Hepatocyte (in vitro differentiated cells): ENCODE data around the gene PEDS1. TPM values are rescaled to one million over a fixed set of nuclear protein-coding genes. Genes with fewer than 3 reads are reported as not detected.

ENCODE experiments used
- DNase-seq: peaks from one replicate; pipeline ENCODE4 v3.0.0-alpha.2; 2016; ENCODE audit warnings: low spot score
- H2AFZ ChIP-seq: fragments of 200-600 bp; sonication (generic); 2 replicates; pipeline ENCODE4 v1.6.0; 2016; ENCODE audit warnings: antibody characterized with exemption, mild to moderate bottlenecking
- H3K27ac ChIP-seq: fragments of 200-600 bp; sonication (generic); 2 replicates; pipeline ENCODE4 v1.5.1; 2016; ENCODE audit warnings: mild to moderate bottlenecking
- H3K27me3 ChIP-seq: fragments of 200-600 bp; sonication (generic); 2 replicates; pipeline ENCODE4 v1.6.1; 2016
- H3K36me3 ChIP-seq: fragments of 200-600 bp; sonication (generic); replicated peaks from 2 replicates; pipeline ENCODE4 v1.5.1; 2016; ENCODE audit warnings: low read depth; ENCODE audit not compliant: insufficient read depth
- H3K4me1 ChIP-seq: fragments of 200-600 bp; sonication (generic); 2 replicates; pipeline ENCODE4 v1.5.1; 2016; ENCODE audit warnings: mild to moderate bottlenecking, moderate library complexity; ENCODE audit not compliant: insufficient read depth
- H3K4me2 ChIP-seq: fragments of 200-600 bp; sonication (generic); 2 replicates; pipeline ENCODE4 v1.6.0; 2016
- H3K4me3 ChIP-seq: fragments of 200-600 bp; sonication (generic); 2 replicates; pipeline ENCODE4 v1.5.1; 2016; ENCODE audit warnings: mild to moderate bottlenecking
- H3K79me2 ChIP-seq: fragments of 200-600 bp; sonication (generic); 2 replicates; pipeline ENCODE4 v1.6.0; 2017; ENCODE audit warnings: mild to moderate bottlenecking
- H3K9me2 ChIP-seq: fragments of 200-600 bp; sonication (generic); replicated peaks from 2 replicates; pipeline ENCODE4 v1.6.0; 2017; ENCODE audit warnings: mild to moderate bottlenecking; ENCODE audit not compliant: insufficient read depth
- H3K9me3 ChIP-seq: fragments of 200-600 bp; sonication (generic); 2 replicates; pipeline ENCODE4 v1.5.1; 2016; ENCODE audit warnings: low read depth, mild to moderate bottlenecking
- H4K20me1 ChIP-seq: fragments of 200-600 bp; sonication (generic); 2 replicates; pipeline ENCODE4 v1.6.0; 2016; ENCODE audit warnings: mild to moderate bottlenecking; ENCODE audit not compliant: insufficient read depth, poor library complexity, severe bottlenecking
- EZH2 ChIP-seq: fragments of 200-600 bp; sonication (generic); IDR thresholded peaks from 2 replicates; pipeline ENCODE4 v1.6.1; 2016; ENCODE audit warnings: antibody characterized with exemption, mild to moderate bottlenecking, borderline replicate concordance
- EZH2phosphoT487 ChIP-seq: fragments of 200-600 bp; sonication (generic); IDR thresholded peaks from one replicate; pipeline ENCODE4 v1.6.1; 2018; ENCODE audit warnings: antibody characterized with exemption, mild to moderate bottlenecking, low read depth, moderate library complexity; ENCODE audit not compliant: unreplicated experiment, severe bottlenecking
- WGBS: methylation state at CpG from one replicate; pipeline ENCODE4 v1.1.6; 2016; ENCODE audit warnings: low lambda C conversion rate; ENCODE audit errors: missing lambda C conversion rate; 5-methylcytosine and 5-hydroxymethylcytosine counted together
- polyA plus RNA-seq: library from polyadenylated mRNA; unstranded; fragments of >200 nt; fragmentation: Nextera tagmentation; extraction: Ambion mirVana; gene quantifications from 2 replicates; pipeline ENCODE4 v1.2.1, GENCODE V29; 2016
- total RNA-seq: library from RNA; depleted of rRNA; stranded (reverse); fragments of >200 nt; gene quantifications from 2 replicates; pipeline ENCODE4 v1.2.3, GENCODE V29; 2014
- TF ChIP-seq, protein P1 (sequence below): fragments of 200-600 bp; sonication (generic); IDR thresholded peaks from 2 replicates; pipeline ENCODE4 v1.5.1; 2016; ENCODE audit warnings: antibody characterized with exemption, mild to moderate bottlenecking; ENCODE audit not compliant: poor library complexity

The PEDS1 gene
- total and polyA plus RNA-seq, 2 experiments from 2014 or later = 24.5 to 46.2 TPM

DNA sequence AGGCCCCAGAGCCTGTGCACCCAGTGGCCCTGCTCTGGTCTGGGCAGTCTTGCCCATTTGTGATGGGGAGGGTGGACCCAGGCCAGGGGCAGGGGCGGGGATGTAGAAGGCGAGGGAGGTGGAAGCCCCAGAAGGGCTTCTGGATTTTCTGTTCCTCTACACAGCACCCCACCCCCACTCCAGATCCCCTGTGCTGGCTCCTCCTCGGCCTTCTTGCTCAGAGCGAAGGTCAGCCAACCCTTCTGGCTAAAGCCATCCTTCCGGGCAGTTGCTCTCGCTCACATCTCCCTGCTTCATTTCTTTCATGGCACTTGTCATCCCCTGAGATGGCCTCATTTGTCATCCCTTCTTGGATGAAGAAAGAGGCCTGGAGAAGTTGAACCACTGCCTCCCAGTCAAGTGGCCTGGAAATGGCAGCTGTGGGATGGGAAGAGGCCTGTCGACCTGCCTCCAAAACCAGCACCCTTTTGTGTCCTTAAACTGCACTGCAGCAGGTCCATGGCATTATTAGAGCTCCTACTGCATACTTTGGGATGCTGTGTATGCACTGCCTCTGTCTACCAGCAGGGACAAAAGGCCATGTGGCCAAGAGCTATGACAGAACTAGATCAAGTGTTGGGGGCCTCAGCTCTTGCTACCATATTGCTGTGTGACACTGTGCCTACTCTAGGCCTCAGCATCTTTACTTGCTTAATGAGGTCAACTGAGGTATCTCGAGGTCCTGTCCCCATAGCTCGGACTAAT, 19.9 kb downstream of the PEDS1 start:
- Histone ChIP-seq H3K4me1 (no peaks in the 10 kb centered on the region), H3K27ac (no peak overlapping the region), H3K79me2 (peaks cover 38% of the 10 kb centered on the region), H3K9me2 (no peaks in the 10 kb centered on the region), H4K20me1 (no peaks in the 10 kb centered on the region), H3K9me3 (no peaks in the 10 kb centered on the region), H3K4me3 (no peak overlapping the region), H2AFZ (no peak overlapping the region), H3K27me3 (no peaks in the 10 kb centered on the region), H3K4me2 (no peak overlapping the region), H3K36me3 (no peaks in the 10 kb centered on the region)
- WGBS = 88% methylated on average over 9 of the region's 9 CpGs
- TF ChIP-seq EZH2 = no peak
- no peak for TF ChIP-seq EZH2phosphoT487
- no peak for DNase-seq

DNA sequence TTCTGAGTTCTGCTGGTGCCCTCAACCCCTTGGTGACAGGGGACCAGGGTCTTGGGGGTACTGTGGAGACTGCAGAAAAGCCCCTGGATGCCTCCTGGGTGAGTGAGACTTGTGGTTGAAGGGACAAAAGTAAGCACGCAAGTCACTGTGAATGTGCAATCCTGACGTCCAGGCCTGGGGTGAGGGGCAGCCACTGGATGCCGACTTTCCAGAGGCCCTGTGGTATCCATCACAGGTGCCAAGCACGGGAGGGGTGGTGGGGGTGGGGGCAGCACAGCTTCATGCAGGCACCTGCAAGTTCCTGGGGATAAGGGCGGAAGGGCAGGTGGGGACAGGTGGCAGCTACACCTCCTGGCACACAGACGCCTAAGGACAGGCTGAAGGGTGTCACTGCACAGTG, 20.5 kb downstream of the PEDS1 start:
- Histone ChIP-seq H3K4me2 (no peak overlapping the region), H2AFZ (no peak overlapping the region), H3K4me1 (no peaks in the 10 kb centered on the region), H3K79me2 (peaks cover 33% of the 10 kb centered on the region), H3K4me3 (no peak overlapping the region), H3K9me2 (no peaks in the 10 kb centered on the region), H3K36me3 (no peaks in the 10 kb centered on the region), H3K9me3 (no peaks in the 10 kb centered on the region), H4K20me1 (no peaks in the 10 kb centered on the region), H3K27ac (no peak overlapping the region), H3K27me3 (no peaks in the 10 kb centered on the region)
- no peak for DNase-seq
- WGBS = 97% methylated on average over 5 of the region's 6 CpGs
- TF ChIP-seq EZH2 = no peak
- no peak for TF ChIP-seq EZH2phosphoT487
- TF ChIP-seq, protein P1, sequence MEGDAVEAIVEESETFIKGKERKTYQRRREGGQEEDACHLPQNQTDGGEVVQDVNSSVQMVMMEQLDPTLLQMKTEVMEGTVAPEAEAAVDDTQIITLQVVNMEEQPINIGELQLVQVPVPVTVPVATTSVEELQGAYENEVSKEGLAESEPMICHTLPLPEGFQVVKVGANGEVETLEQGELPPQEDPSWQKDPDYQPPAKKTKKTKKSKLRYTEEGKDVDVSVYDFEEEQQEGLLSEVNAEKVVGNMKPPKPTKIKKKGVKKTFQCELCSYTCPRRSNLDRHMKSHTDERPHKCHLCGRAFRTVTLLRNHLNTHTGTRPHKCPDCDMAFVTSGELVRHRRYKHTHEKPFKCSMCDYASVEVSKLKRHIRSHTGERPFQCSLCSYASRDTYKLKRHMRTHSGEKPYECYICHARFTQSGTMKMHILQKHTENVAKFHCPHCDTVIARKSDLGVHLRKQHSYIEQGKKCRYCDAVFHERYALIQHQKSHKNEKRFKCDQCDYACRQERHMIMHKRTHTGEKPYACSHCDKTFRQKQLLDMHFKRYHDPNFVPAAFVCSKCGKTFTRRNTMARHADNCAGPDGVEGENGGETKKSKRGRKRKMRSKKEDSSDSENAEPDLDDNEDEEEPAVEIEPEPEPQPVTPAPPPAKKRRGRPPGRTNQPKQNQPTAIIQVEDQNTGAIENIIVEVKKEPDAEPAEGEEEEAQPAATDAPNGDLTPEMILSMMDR = no peak

DNA sequence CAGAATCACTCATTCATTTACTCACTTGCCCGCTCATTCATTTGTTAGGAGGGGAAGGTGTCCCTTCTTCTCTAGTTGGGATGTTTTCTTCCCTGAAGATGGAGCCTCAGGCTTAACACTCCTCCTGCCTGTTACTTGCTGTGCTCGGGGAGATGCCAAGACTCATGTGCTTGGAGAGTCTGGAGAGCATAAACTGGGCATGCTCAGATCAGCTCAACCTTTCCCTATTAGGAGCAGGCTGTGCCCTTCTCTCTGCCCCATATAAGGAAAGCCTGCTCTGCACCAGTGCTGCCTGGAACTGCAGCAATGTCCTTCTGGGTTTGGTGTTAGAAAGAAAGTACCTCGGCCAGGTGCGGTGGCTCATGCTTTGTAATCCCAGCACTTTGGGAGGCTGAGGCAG, 22.5 kb downstream of the PEDS1 start:
- no peaks in the 10 kb centered on the region for H3K36me3 ChIP-seq
- H4K20me1 ChIP-seq = no peaks in the 10 kb centered on the region
- 88% methylated on average over 4 of the region's 4 CpGs for WGBS
- H3K79me2 ChIP-seq = peaks cover 21% of the 10 kb centered on the region
- H3K9me2 ChIP-seq = no peaks in the 10 kb centered on the region
- H3K9me3 ChIP-seq = no peaks in the 10 kb centered on the region
- TF ChIP-seq EZH2phosphoT487 (no peak), EZH2 (no peak)
- TF ChIP-seq, protein P1 = no peak
- no peak overlapping the region for H2AFZ ChIP-seq
- peaks cover 3% of the 10 kb centered on the region for H3K4me1 ChIP-seq
- H3K27me3 ChIP-seq = no peaks in the 10 kb centered on the region
- no peak overlapping the region for H3K27ac ChIP-seq
- no peak for DNase-seq
- H3K4me3 ChIP-seq = no peak overlapping the region
- no peak overlapping the region for H3K4me2 ChIP-seq

DNA sequence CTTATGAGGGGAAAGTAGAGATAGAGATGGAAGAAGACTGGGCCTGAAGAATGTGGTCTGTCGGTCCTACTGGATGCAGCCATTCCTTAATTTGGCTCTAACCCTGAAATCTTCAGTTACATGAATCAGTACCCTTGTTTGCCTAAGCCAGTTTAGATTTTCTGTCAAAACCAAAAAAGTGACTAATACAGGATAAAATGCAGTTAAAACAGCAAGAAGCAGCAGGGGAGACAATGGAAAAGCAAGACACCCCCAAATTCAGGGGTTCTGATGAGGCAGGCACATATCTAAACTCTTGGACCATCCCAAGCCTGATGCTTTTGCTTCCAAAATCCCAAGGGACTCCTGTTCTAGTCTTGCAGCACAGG, 23.2 kb downstream of the PEDS1 start:
- Histone ChIP-seq H3K4me2 (no peak overlapping the region), H3K4me1 (peaks cover 3% of the 10 kb centered on the region), H2AFZ (no peak overlapping the region), H3K4me3 (no peak overlapping the region), H3K27ac (no peak overlapping the region), H3K36me3 (no peaks in the 10 kb centered on the region), H3K79me2 (peaks cover 17% of the 10 kb centered on the region), H3K9me2 (no peaks in the 10 kb centered on the region), H3K27me3 (no peaks in the 10 kb centered on the region), H4K20me1 (no peaks in the 10 kb centered on the region), H3K9me3 (no peaks in the 10 kb centered on the region)
- no peak for TF ChIP-seq EZH2
- TF ChIP-seq, protein P1 = no peak
- no peak for TF ChIP-seq EZH2phosphoT487
- DNase-seq = no peak
- 100% methylated on average over 1 of the region's 1 CpG for WGBS
